GM19455 (cell line): ENCODE data around the gene XXYLT1.

Experiments used
- ATAC-seq: cut with Tn5 transposase; IDR thresholded peaks from one replicate; pipeline ENCODE4 v1.9.1; 2021; ENCODE audit not compliant: unreplicated experiment

The XXYLT1 gene

DNA sequence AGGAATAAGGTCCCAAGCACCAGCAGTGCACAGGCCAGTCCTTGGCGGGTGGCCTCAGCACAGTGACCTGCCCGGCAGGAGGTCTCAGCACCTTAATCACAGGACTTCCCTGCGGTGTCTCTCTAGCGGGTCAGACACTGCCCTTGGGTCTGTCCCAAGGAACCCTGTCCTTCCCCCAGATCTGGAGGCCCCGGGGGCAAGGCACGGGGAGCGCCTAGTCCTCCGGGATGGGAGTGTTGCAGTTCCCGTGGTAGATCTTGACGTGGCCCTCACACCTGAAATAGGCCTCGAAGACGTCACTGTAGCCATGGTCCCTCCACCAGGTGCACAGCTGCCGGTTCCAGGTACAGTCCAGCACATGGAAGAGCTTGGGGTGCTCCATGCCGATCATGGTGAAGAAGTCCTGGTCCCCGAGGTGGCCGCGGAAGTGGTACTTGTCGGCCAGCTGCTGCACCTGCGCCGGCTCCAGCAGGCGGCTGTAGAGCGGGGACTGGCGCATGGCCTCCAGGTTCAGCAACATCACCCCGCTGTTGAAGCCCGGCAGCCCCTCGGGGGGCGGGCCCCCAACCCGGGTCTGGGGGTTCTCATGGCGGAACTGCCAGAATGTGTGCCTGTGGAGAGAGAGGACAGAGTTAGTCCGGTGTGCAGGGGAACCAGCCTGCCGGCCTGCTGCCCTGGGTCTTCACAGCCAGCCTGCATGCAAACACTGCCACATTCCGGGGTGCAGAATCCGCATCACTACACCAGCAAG, 201.3 kb downstream of the XXYLT1 start:
- ATAC-seq = no peak

DNA sequence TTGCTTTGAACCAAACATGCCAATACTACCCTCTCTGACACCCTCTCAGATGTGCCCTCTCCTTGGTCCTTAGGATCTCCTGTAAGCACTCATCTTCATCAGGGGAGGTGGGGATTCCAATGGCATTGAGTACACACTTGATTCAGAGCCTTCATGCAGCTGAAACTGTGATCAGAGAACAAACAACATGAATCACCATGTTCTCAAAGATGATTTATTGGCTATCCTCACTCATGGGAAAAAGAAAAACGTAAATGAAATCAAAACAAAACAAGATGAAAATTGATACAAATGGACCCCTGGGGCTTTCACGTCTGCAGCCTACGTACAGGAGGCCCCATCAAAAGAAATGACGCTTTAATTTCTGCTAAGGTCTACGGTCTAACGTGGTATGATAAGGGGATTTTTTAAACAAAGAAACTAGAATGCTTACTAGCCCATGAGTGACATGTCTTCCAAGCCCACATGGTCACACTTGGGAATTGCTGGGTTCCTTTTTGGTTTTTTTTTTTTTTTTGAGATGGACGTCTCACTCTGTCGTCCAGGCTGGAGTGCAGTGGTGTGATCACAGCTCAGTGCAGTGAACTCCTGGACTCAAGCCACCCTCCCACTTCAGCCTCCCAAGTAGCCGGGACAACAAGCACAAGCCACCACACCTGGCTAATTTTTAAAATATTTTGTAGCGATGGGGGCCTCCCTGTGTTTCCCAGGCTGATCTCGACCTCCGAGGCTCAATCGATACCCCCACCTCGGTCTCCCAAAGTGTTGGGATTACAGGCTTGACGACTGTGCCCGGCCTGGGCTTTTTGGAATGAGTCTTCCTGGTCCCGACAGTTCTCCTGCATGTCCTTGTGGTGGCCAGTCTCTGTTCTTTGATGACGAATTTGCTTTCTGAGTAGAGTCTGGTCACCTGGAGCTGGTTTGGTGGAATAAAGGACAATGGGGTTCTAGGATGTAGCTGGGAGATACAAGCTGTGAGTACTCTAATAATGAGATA, 202.6 kb downstream of the XXYLT1 start:
- no peak for ATAC-seq

DNA sequence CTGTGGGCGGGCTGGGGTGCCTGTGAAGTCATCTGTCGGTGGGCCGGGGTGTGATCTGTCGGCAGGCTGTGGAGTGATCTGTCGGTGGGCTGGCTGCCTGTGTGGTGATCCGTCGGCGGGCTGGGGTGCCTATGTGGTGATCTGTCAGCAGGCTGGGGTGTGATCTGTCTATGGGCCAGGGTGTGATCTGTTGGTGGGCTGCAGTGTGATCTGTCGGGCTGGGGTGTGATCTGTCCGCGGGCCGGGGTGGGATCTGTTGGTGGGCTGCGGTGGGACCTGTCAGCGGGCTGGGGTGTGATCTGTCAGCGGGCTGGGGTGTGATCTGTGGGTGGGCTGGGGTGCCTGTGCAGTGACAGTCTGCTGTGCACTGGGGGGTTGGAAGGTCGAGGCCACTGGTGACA, 204.5 kb downstream of the XXYLT1 start:
- no peak for ATAC-seq

- no peak for ATAC-seq
These were observed 205.1 kb downstream of the XXYLT1 start for GRCh38 chr3:195065864-195066185.

- ATAC-seq = no peak
These were observed 205.7 kb downstream of the XXYLT1 start for GRCh38 chr3:195065142-195065863.

GRCh38 chr3:195064300-195064931, 206.5 kb downstream of the XXYLT1 start:
- ATAC-seq = no peak

DNA sequence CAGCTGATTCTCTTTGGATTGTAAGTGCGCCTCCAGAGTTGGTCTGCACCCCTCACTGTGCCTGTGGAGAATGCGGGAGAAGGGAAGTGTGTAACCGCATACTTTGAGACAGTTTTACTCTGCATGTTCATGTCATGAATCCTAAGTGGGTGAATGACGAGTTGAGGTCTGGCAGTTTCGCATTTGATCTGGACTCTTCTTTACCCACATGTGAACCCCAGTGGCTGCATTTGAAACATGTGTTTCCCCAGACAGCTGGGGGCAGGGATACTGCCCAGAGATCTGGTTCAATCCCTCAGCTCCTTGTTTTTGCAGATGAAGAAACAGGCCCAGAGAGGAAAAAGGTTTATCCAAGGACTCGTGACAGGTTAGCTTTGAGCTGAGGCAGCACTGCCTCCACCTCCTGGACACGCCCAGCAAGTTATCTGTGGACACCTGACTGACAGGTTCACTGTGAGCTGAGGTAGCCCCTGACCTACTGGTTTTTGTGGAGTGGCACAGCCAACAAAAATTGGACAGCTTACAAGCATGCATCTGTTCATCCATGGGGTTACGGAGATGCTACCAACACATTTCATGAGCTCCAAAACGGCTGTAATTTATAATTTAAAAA, 207.3 kb downstream of the XXYLT1 start:
- ATAC-seq = no peak

- no peak for ATAC-seq
These were observed 208.0 kb downstream of the XXYLT1 start for GRCh38 chr3:195062866-195063540.

- ATAC-seq = no peak
These were observed 209.0 kb downstream of the XXYLT1 start for GRCh38 chr3:195061756-195062655.

DNA sequence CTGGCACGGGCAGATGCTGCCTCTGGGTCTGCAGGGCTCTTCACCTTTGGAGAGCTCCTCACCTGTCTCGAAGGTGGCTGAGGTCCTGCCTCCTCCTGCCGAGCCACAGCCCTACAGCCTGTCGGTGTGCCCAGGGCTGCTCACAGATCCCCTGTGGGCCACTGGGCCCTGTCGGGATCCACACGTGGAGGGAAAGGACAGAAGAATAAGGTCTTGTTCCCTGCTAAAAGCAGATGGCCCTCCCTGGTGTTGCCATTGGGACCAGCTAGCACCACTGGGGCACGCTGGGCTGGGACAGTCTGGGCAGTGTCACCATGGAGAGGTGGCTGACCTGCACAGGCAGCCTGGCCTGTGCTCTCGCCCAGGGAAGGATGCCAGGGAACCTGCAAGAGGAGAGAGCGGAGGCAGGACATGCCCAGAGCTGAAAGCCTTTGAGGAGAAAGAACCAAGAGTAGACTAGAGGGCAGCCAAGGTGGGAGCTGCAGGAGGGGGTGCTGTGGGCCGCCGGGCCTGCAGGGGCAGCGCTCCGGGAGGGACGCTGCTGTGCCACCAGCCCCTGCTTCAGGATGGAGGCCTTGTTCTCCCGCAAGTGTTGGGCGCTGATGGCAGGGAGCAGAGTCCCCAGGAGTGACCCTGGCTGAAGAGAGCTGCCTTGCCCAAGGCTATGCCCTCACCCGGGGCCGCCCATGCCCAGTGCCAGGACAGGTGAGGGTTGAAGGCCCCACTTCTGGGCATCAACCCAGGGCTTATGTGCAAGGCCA, 210.2 kb downstream of the XXYLT1 start:
- ATAC-seq = no peak

- ATAC-seq = no peak
These were observed 210.8 kb downstream of the XXYLT1 start for GRCh38 chr3:195060217-195060481.

DNA sequence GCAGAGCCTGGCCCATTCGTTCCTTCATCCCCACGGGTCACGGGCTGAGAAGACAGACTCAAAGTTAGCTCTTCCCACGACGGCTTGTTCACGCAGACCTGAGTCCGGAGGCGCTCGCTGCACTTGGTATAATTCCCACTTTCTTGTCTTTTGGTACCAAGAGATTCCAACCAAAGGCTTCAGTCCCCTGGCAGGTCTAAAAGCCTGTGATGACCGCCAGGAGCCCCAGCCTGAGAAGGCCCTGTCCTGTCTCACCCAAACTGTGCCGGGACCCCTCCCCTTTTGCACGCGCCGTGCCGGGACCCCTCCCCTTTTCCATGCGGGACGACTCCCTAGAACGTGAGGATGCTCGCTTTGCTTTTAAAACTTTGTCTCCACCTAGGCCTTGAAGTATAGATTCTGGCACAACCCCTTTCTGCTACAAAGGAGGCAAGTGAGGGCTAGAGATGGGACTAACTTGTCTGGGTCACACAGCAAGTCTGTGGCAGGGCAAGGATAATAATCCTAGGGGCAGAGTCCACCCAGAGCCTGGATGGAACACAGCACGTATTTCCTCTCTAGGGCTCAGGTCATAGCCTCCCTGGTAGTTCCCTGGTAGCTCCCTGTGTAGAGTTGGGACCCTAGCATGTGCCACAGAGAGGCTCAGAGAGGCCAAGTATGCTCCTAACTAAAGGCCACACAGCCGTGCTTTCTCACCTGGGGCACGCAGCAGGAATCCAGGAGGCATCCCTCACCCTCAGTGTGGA, 211.3 kb downstream of the XXYLT1 start:
- ATAC-seq = no peak

GRCh38 chr3:195059006-195059350, 212.0 kb downstream of the XXYLT1 start:
- no peak for ATAC-seq

GRCh38 chr3:195058336-195059005, 212.5 kb downstream of the XXYLT1 start:
- no peak for ATAC-seq

DNA sequence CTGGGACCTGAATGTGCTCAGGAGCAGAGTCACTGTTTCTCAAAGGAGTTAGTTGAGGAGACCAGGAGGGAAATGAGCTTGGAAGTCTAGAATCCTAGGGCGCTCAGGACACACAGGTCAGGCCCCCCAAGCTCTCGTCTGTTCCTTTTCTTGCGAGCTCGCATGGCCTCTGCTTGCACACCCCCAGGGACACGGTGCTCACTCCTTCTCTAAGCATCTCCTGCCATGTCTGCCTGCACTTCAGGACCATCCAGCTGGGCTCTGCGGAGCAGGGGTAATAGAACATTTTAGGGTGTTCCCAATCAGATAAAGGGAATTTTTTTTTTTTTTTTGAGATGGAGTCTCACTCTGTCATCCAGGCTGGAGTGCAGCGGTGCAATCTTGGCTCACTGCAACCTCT, 213.2 kb downstream of the XXYLT1 start:
- no peak for ATAC-seq

GRCh38 chr3:195056506-195056905, 214.5 kb downstream of the XXYLT1 start:
- no peak for ATAC-seq

DNA sequence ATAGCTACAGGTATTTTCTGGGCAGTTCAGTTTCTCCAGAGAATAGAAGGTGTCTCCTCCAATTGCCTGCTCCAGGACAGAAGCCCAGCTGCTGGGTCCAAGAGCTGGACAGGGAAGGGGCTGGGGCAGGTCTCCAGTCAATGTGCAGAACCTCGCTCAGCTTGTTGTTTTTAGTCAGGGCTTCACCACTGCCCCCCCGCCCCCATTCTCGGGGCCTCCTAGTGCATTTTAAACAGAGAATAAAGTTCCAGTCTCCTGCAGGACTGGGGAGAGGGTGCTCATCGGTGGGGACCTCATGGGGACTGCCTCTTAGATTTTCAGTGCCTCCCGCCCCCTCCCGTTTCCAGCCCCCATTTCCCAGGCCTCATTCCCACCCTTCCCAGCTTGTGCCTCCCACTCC, 216.6 kb downstream of the XXYLT1 start:
- no peak for ATAC-seq
